Mesenchymal stem cell (in vitro differentiated cells and primary cell): ENCODE data around the gene TACR2.

ENCODE experiments used
- DNase-seq: peaks from one replicate; pipeline ENCODE4 v3.0.0-alpha.2; 2013
- H2AFZ ChIP-seq: one replicate; pipeline ENCODE4 v1.6.1; 2013; ENCODE audit warnings: low read depth, mild to moderate bottlenecking, control low read depth, inconsistent platforms, low read length, moderate library complexity
- H2AK5ac ChIP-seq: 2 replicates; pipeline ENCODE4 v1.6.1; 2013; ENCODE audit warnings: low read length, moderate library complexity, mild to moderate bottlenecking, inconsistent platforms; ENCODE audit not compliant: severe bottlenecking
- H2BK120ac ChIP-seq: one replicate; pipeline ENCODE4 v1.6.1; 2013; ENCODE audit warnings: low read depth, mild to moderate bottlenecking, inconsistent platforms, low read length, moderate library complexity
- H2BK12ac ChIP-seq, 2 experiments: one replicate each; pipeline ENCODE4 v1.6.1; 2013; ENCODE audit warnings: inconsistent platforms in 2 of 2, low read length in 2 of 2, mild to moderate bottlenecking in 2 of 2, moderate library complexity in 2 of 2, control low read depth in 1 of 2
- H2BK15ac ChIP-seq: one replicate; pipeline ENCODE4 v1.6.1; 2013; ENCODE audit warnings: mild to moderate bottlenecking, low read depth, inconsistent platforms; ENCODE audit not compliant: poor library complexity, severe bottlenecking
- H2BK5ac ChIP-seq: 2 replicates; pipeline ENCODE4 v1.6.1; 2013; ENCODE audit warnings: low read depth, mild to moderate bottlenecking, low read length, control low read depth, inconsistent platforms; ENCODE audit not compliant: poor library complexity, severe bottlenecking
- H3K14ac ChIP-seq, 2 experiments: one replicate each; pipeline ENCODE4 v1.6.1; 2013; ENCODE audit warnings: inconsistent platforms in 2 of 2, low read length in 2 of 2, control low read depth in 1 of 2, mild to moderate bottlenecking in 1 of 2, moderate library complexity in 1 of 2
- H3K18ac ChIP-seq, 2 experiments: one replicate each; pipeline ENCODE4 v1.6.1; 2013; ENCODE audit warnings: inconsistent platforms in 2 of 2, low read length in 2 of 2, control low read depth in 1 of 2, low read depth in 1 of 2, mild to moderate bottlenecking in 1 of 2
- H3K23ac ChIP-seq, 2 experiments: one replicate each; pipeline ENCODE4 v1.6.1; 2013; ENCODE audit warnings: inconsistent platforms in 2 of 2, low read length in 2 of 2, mild to moderate bottlenecking in 2 of 2, moderate library complexity in 2 of 2, control low read depth in 1 of 2
- H3K27ac ChIP-seq: 2 replicates; pipeline ENCODE4 v1.5.1; 2013; ENCODE audit warnings: mild to moderate bottlenecking, moderate library complexity, low read length, control low read depth, inconsistent platforms; ENCODE audit not compliant: poor library complexity, severe bottlenecking
- H3K27me3 ChIP-seq, 2 experiments: 2 replicates each; pipeline versions ENCODE4 v1.6.1 to v1.7.0; 2013; ENCODE audit warnings: low read length in 2 of 2, mild to moderate bottlenecking in 2 of 2, moderate library complexity in 2 of 2, control low read depth in 1 of 2, inconsistent platforms in 1 of 2; ENCODE audit not compliant: control insufficient read depth in 1 of 2, insufficient read depth in 1 of 2
- H3K36me3 ChIP-seq, 2 experiments: 2 replicates each; pipeline versions ENCODE4 v1.6.1 to v1.7.0; 2013; ENCODE audit warnings: low read length in 2 of 2, control low read depth in 1 of 2, inconsistent platforms in 1 of 2, low read depth in 1 of 2, mild to moderate bottlenecking in 1 of 2; ENCODE audit not compliant: insufficient read depth in 2 of 2, control insufficient read depth in 1 of 2
- H3K4ac ChIP-seq, 2 experiments: one replicate each; pipeline ENCODE4 v1.6.1; 2013; ENCODE audit warnings: inconsistent platforms in 2 of 2, low read length in 2 of 2, mild to moderate bottlenecking in 2 of 2, moderate library complexity in 2 of 2, control low read depth in 1 of 2, low read depth in 1 of 2
- H3K4me1 ChIP-seq: 2 replicates; pipeline ENCODE4 v1.6.1; 2013; ENCODE audit warnings: low read depth, low read length, control low read depth; ENCODE audit not compliant: control insufficient read depth, insufficient read depth
- H3K4me2 ChIP-seq: 2 replicates; pipeline ENCODE4 v1.6.1; 2013; ENCODE audit warnings: low read length, mild to moderate bottlenecking, inconsistent platforms; ENCODE audit not compliant: poor library complexity, severe bottlenecking
- H3K4me3 ChIP-seq, 2 experiments: 2 replicates each; pipeline versions ENCODE4 v1.5.1 to v1.7.0; 2013; ENCODE audit warnings: low read length in 2 of 2, mild to moderate bottlenecking in 2 of 2, control low read depth in 1 of 2, low read depth in 1 of 2; ENCODE audit not compliant: insufficient read depth in 1 of 2
- H3K79me1 ChIP-seq: replicated peaks from 2 replicates; pipeline ENCODE4 v1.6.1; 2013; ENCODE audit warnings: mild to moderate bottlenecking, control low read depth, low read length, inconsistent platforms; ENCODE audit not compliant: poor library complexity, severe bottlenecking
- H3K9ac ChIP-seq: 2 replicates; pipeline ENCODE4 v1.7.0; 2013; ENCODE audit warnings: mild to moderate bottlenecking, low read length, moderate library complexity
- H3K9me3 ChIP-seq: 2 replicates; pipeline ENCODE4 v1.7.0; 2013; ENCODE audit warnings: mild to moderate bottlenecking, low read length; ENCODE audit not compliant: control insufficient read depth
- H4K8ac ChIP-seq: one replicate; pipeline ENCODE4 v1.6.1; 2013; ENCODE audit warnings: inconsistent platforms, mild to moderate bottlenecking, low read length, moderate library complexity
- H4K91ac ChIP-seq: one replicate; pipeline ENCODE4 v1.6.1; 2013; ENCODE audit warnings: mild to moderate bottlenecking, low read length, inconsistent platforms
- WGBS: methylation state at CpG from one replicate; pipeline ENCODE4 v1.1.7; 2013; ENCODE audit warnings: mixed read lengths; 5-methylcytosine and 5-hydroxymethylcytosine counted together

Gene TACR2

DNA sequence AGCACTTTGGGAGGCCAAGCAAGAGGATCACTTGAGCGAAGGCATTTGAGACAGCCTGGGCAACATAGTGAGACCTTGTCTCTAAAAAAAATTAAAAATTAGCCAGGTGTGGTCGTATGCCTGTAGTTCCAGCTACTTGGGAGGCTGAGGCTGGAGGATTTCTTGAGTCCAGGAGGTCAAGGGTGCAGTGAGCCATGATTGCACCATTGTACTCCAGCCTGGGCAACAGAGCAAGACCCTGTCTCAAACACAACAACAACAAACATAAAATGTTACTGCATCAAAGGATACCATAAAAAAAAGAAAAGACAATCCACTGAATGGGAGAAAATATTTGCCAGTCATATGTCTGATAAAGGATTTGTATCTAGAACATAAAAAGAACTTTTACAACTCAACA lies 60.5 kb downstream of the TACR2 start:
- H3K14ac ChIP-seq = no peak overlapping the region
- no peak overlapping the region for H2BK12ac ChIP-seq
- no peak overlapping the region for H3K27ac ChIP-seq
- H3K23ac ChIP-seq = no peak overlapping the region
- no peak overlapping the region for H4K91ac ChIP-seq
- no peak overlapping the region for H4K8ac ChIP-seq
- WGBS = 95% methylated on average over 1 of the region's 2 CpGs
- H3K18ac ChIP-seq = no peak overlapping the region
- no peak overlapping the region for H3K4me2 ChIP-seq
- no peak overlapping the region for H3K9ac ChIP-seq
- H3K9me3 ChIP-seq = no peaks in the 10 kb centered on the region
- no peak overlapping the region for H3K4ac ChIP-seq
- H3K27me3 ChIP-seq = no peaks in the 10 kb centered on the region
- H2BK15ac ChIP-seq = no peak overlapping the region
- H3K4me3 ChIP-seq = no peak overlapping the region
- H2BK120ac ChIP-seq = no peak overlapping the region
- no peak overlapping the region for H2AK5ac ChIP-seq
- peaks cover 42% of the 10 kb centered on the region for H3K79me1 ChIP-seq
- no peak overlapping the region for H2AFZ ChIP-seq
- no peak for DNase-seq
- no peak overlapping the region for H2BK5ac ChIP-seq
- H3K4me1 ChIP-seq = peaks cover 13% of the 10 kb centered on the region
- H3K36me3 ChIP-seq = peaks cover 16 to 21% of the 10 kb centered on the region in 2 experiments

DNA sequence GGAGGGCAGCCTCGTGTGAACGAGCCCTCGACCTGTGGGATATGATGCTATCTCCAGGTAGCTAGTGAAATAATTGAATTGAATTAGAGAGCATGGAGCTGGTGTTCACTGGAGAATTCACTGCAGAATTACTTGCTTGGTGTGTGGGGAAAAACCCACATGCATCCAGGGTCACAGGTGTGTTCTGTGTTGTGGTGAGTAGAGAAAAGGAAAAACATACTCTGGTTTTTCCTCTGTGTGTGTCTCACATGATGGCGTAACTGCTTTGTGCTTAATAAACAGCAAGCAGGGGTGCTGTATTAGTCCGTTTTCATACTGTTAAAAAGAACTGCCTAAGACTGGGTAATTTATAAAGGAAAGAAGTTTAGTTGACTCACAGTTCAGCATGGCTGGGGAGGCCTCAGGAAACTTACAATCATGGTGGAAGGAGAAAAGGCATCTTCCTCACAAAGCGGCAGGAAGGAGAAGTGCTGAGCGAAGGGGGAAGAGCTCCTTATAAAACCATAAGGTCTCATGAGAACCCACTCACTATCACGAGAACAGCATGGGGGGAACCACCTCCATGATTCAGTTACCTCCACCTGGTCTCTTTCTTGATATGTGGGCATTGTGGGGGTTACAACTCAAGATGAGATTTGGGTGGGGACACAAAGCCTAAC lies 62.6 kb downstream of the TACR2 start:
- Histone ChIP-seq H2BK5ac (no peak overlapping the region), H4K8ac (no peak overlapping the region), H3K14ac (peak overlapping the region in 1 of 2 experiments; percentile 15), H3K27me3 (no peaks in the 10 kb centered on the region), H3K4me2 (no peak overlapping the region), H3K23ac (no peak overlapping the region), H3K36me3 (peaks cover 9 to 12% of the 10 kb centered on the region in 2 experiments), H3K9me3 (no peaks in the 10 kb centered on the region), H4K91ac (no peak overlapping the region), H3K18ac (no peak overlapping the region), H2BK15ac (no peak overlapping the region), H3K4me3 (no peak overlapping the region), H3K9ac (no peak overlapping the region), H2BK12ac (no peak overlapping the region), H2BK120ac (no peak overlapping the region), H3K79me1 (peaks cover 29% of the 10 kb centered on the region), H2AFZ (no peak overlapping the region), H3K4ac (no peak overlapping the region), H3K4me1 (peaks cover 6% of the 10 kb centered on the region), H3K27ac (no peak overlapping the region), H2AK5ac (no peak overlapping the region)
- DNase-seq = no peak
- 87% methylated on average over 8 of the region's 8 CpGs for WGBS
